ENCODE results near the gene SLMAP.

SLMAP gene

GRCh38 chr3:57837686-57838085 lies 81.6 kb downstream of the SLMAP start:
- Histone ChIP-seq H3K9ac (no peak overlapping the region), H3K9me3 (replicated peaks in 1 of 11) (0 out of 22 replicates have a peak, but pooled peaks cover 0 to 6% (median 0%) of the 10 kb centered on the region in 11 experiments), H3K27me3 (no peaks in the 10 kb centered on the region), H3K36me3 (peaks cover 19 to 60% (median 28%) of the 10 kb centered on the region in 11 experiments), H3K4me1 (peaks cover 0 to 12% (median 0%) of the 10 kb centered on the region in 10 experiments; a peak in 4 of 20 replicates), H4K20me1 (peaks cover 3 to 47% (median 25%) of the 10 kb centered on the region in 11 experiments; a peak in 16 of 22 replicates), H3K4me3 (no peak overlapping the region), H3K27ac (no peak overlapping the region), H3K4me2 (no peak overlapping the region)
- no peak for TF ChIP-seq Cebpa-rat (IDR thresholded peaks at IDR 0.05)

- Histone ChIP-seq H3K27me3 (no peaks in the 10 kb centered on the region), H4K20me1 (peaks cover 3 to 47% (median 25%) of the 10 kb centered on the region in 11 experiments; a peak in 16 of 22 replicates), H3K4me3 (no peak overlapping the region), H3K4me2 (no peak overlapping the region), H3K9ac (no peak overlapping the region), H3K9me3 (replicated peaks in 1 of 11) (0 out of 22 replicates have a peak, but pooled peaks cover 0 to 6% (median 0%) of the 10 kb centered on the region in 11 experiments), H3K27ac (no peak overlapping the region), H3K36me3 (peaks cover 14 to 60% (median 19%) of the 10 kb centered on the region in 11 experiments; a peak in 20 of 22 replicates), H3K4me1 (peaks cover 0 to 12% (median 0%) of the 10 kb centered on the region in 10 experiments; a peak in 4 of 20 replicates)
- TF ChIP-seq Cebpa-rat (IDR thresholded peaks at IDR 0.05), result no peak
Observed at GRCh38 chr3:57838627-57839026, 82.5 kb downstream of the SLMAP start.

DNA sequence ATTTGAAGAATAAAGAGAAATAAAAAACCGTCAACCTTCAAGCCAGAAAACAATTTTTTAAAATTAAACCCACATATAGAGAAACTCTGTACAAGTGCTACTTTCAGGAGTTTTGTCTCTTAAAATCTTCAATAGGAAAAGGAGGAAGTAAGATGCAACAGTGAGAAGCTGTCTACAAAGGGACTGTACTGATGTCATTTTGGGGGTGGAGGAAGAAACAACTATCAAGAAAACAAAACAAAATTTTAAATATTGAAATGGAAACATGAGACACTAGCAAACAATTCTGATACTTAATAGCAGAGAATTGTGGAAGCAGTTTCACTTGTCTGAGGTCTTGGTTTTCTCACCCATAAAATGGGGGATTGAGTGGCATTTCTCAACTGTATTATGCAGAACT lies 84.4 kb downstream of the SLMAP start:
- Histone ChIP-seq H3K27ac (no peak overlapping the region), H3K4me2 (no peak overlapping the region), H4K20me1 (peaks cover 3 to 42% (median 25%) of the 10 kb centered on the region in 11 experiments; a peak in 16 of 22 replicates), H3K4me3 (no peak overlapping the region), H3K9me3 (replicated peaks in 1 of 11) (no peaks in the 10 kb centered on the region), H3K36me3 (peaks cover 5 to 61% (median 17%) of the 10 kb centered on the region in 11 experiments; a peak in 18 of 22 replicates), H3K4me1 (peaks cover 0 to 12% (median 0%) of the 10 kb centered on the region in 10 experiments; a peak in 4 of 20 replicates), H3K27me3 (no peaks in the 10 kb centered on the region), H3K9ac (no peak overlapping the region)
- no peak for TF ChIP-seq Cebpa-rat (IDR thresholded peaks at IDR 0.05)

GRCh38 chr3:57841818-57842217 lies 85.7 kb downstream of the SLMAP start:
- H4K20me1 ChIP-seq, result peaks cover 3 to 39% (median 24%) of the 10 kb centered on the region in 11 experiments; a peak in 16 of 22 replicates
- H3K27ac ChIP-seq, result no peak overlapping the region
- H3K4me1 ChIP-seq, result peaks cover 0 to 12% (median 0%) of the 10 kb centered on the region in 10 experiments; a peak in 4 of 20 replicates
- TF ChIP-seq Cebpa-rat (IDR thresholded peaks at IDR 0.05), result no peak
- H3K27me3 ChIP-seq, result no peaks in the 10 kb centered on the region
- H3K9ac ChIP-seq, result no peak overlapping the region
- H3K9me3 ChIP-seq (replicated peaks in 1 of 11), result no peaks in the 10 kb centered on the region
- no peak overlapping the region for H3K4me3 ChIP-seq
- H3K36me3 ChIP-seq, result peaks cover 6 to 66% (median 13%) of the 10 kb centered on the region in 11 experiments; a peak in 18 of 22 replicates
- H3K4me2 ChIP-seq, result no peak overlapping the region

GRCh38 chr3:57848177-57848738 lies 92.1 kb downstream of the SLMAP start:
- Histone ChIP-seq H3K27ac (no peak overlapping the region), H3K27me3 (no peaks in the 10 kb centered on the region), H3K4me1 (no peaks in the 10 kb centered on the region), H3K4me3 (no peak overlapping the region), H3K36me3 (peaks cover 30 to 86% (median 48%) of the 10 kb centered on the region in 11 experiments), H3K9ac (no peak overlapping the region), H3K4me2 (no peak overlapping the region), H4K20me1 (0 out of 22 replicates have a peak, but pooled peaks cover 0 to 3% (median 0%) of the 10 kb centered on the region in 11 experiments), H3K9me3 (replicated peaks in 1 of 11) (peaks cover 0 to 15% (median 0%) of the 10 kb centered on the region in 11 experiments; a peak in 4 of 22 replicates)
- TF ChIP-seq Cebpa-rat (IDR thresholded peaks at IDR 0.05), result no peak

DNA sequence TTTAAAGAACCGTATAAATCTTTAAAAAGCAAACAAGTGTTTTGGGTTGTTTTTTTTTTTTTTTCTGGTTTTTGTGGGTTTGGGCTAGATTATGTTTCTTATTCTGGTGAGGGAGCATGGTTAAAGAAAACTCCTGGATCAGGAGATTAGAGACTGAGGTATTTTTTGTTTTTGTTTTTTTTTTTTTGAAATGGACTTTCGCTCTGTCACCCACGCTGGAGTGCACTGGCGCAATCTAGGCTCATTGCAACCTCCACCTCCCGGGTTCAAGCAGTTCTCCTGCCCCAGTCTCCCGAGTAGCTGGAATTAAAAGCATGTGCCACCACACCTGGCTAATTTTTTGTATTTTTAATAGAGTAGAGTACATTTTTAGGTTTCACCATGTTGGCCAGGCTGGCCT lies 95.2 kb downstream of the SLMAP start:
- Histone ChIP-seq H3K36me3 (peaks cover 38 to 85% (median 54%) of the 10 kb centered on the region in 11 experiments), H3K4me2 (no peak overlapping the region), H3K4me1 (no peaks in the 10 kb centered on the region), H3K27me3 (no peaks in the 10 kb centered on the region), H3K9ac (no peak overlapping the region), H3K4me3 (no peak overlapping the region), H3K9me3 (replicated peaks in 1 of 11) (peaks cover 0 to 15% (median 0%) of the 10 kb centered on the region in 11 experiments; a peak in 4 of 22 replicates), H3K27ac (no peak overlapping the region), H4K20me1 (0 out of 22 replicates have a peak, but pooled peaks cover 0 to 4% (median 0%) of the 10 kb centered on the region in 11 experiments)
- no peak for TF ChIP-seq Cebpa-rat (IDR thresholded peaks at IDR 0.05)

DNA sequence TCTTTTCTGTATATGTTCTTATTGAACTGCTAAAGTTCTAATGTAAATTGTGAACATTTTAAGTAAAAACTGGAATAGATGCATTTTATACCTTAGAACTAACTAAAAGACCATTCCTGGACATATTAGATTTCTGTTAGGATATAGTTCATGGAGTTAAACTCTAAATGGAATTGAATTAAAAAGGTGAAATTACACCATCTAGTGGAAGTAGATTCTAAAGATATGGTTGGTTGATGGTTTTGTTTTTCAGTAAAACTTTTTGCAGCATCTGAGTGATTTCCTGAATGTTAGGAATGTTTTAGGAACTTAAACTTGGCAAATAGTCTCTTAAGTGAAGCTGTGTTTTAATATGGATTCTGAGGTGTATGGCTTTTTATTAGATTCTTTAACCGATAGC lies 96.8 kb downstream of the SLMAP start:
- Histone ChIP-seq H3K27ac (no peak overlapping the region), H3K27me3 (no peaks in the 10 kb centered on the region), H3K9me3 (replicated peaks in 1 of 11) (peaks cover 0 to 13% (median 0%) of the 10 kb centered on the region in 11 experiments; a peak in 4 of 22 replicates), H3K4me1 (no peaks in the 10 kb centered on the region), H3K36me3 (peaks cover 44 to 89% (median 56%) of the 10 kb centered on the region in 11 experiments), H3K4me3 (no peak overlapping the region), H3K9ac (no peak overlapping the region), H4K20me1 (0 out of 22 replicates have a peak, but pooled peaks cover 0 to 4% (median 0%) of the 10 kb centered on the region in 11 experiments), H3K4me2 (no peak overlapping the region)
- TF ChIP-seq Cebpa-rat (IDR thresholded peaks at IDR 0.05), result no peak

- Histone ChIP-seq H3K27me3 (no peaks in the 10 kb centered on the region), H3K36me3 (peaks cover 55 to 95% (median 69%) of the 10 kb centered on the region in 11 experiments), H3K4me3 (no peak overlapping the region), H4K20me1 (0 out of 22 replicates have a peak, but pooled peaks cover 0 to 4% (median 0%) of the 10 kb centered on the region in 11 experiments), H3K9me3 (replicated peaks in 1 of 11) (no peaks in the 10 kb centered on the region), H3K9ac (no peak overlapping the region), H3K4me2 (no peak overlapping the region), H3K4me1 (no peaks in the 10 kb centered on the region), H3K27ac (no peak overlapping the region)
- no peak for TF ChIP-seq Cebpa-rat (IDR thresholded peaks at IDR 0.05)
Observed at GRCh38 chr3:57855281-57855680, 99.2 kb downstream of the SLMAP start.

GRCh38 chr3:57855943-57856342 lies 99.8 kb downstream of the SLMAP start:
- Histone ChIP-seq H3K9ac (no peak overlapping the region), H3K36me3 (peaks cover 53 to 95% (median 67%) of the 10 kb centered on the region in 11 experiments), H3K27me3 (no peaks in the 10 kb centered on the region), H3K4me1 (no peaks in the 10 kb centered on the region), H3K9me3 (replicated peaks in 1 of 11) (no peaks in the 10 kb centered on the region), H4K20me1 (0 out of 22 replicates have a peak, but pooled peaks cover 0 to 4% (median 0%) of the 10 kb centered on the region in 11 experiments), H3K4me2 (no peak overlapping the region), H3K4me3 (no peak overlapping the region), H3K27ac (no peak overlapping the region)
- TF ChIP-seq Cebpa-rat (IDR thresholded peaks at IDR 0.05), result no peak

Measured in BLaER1 treated with 17β-estradiol and CSF1 and Interleukin-3, amounts not matched to agents 10 nM and 100 nM (cell line).